GM19099 (cell line): Measurements from ENCODE around the gene PCP4.

Source experiments
- POLR2A ChIP-seq: IDR thresholded peaks from 3 replicates; pipeline ENCODE4 v1.6.1; 2011; ENCODE audit warnings: low read depth; ENCODE audit not compliant: insufficient read length; ENCODE audit errors: extremely low read depth

PCP4 gene

DNA sequence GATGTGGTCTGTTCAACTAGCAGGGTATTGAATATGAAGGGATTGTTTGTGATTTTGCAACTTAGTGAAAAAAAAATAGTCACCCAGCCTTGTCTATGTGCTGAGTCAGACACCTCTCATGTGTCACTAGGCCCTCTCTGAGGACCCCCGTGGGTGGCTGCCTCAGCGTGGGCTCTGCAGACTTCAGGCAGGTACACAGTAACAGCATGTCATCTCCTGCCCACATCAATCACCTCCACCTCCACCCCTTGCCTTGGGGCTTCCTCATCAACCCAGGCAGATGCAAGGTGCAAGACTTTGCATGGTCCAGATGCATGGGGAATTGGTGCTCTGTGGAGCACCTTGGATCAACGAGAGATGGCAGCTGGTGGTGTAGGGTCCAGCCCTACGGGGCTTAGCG is 23.9 kb downstream of the PCP4 start:
- TF ChIP-seq POLR2A: no peak

DNA sequence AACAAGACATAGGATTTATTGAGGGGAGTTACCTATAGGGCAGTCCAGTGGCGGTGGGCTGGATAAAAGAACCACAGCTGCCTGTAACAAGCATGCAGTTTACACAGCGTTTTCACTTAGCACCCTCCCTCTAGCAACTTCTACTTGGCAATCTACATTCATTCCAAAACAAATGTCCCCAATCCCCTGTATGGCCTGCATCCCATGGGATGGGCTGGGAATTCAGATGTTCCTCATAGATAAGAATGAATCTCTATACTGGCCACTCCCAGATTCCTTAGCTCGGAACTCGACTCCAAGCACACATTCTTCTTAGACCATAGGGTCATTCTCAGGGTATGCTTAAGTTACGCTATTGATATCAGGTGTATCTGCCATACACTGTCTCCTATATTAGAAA is 33.3 kb downstream of the PCP4 start:
- TF ChIP-seq POLR2A: no peak

DNA sequence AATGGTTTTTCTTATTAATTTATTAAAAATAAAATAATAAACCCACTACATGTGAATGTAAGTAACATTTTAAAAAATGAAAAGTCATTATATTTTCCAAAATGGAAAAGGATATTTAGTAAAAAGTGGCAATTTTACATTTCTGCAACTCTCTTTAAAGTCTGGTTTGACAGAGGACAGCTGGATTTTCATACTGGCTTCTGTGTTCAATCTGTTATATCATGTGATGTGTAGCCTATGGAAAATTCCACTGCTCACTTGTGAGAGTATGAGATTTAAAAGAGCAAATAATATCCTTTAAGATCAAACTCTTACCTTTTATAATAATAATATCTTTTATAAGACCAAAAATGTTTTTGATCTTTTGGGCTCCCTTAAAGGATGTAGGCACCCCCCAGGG is 33.7 kb downstream of the PCP4 start:
- no peak for TF ChIP-seq POLR2A

DNA sequence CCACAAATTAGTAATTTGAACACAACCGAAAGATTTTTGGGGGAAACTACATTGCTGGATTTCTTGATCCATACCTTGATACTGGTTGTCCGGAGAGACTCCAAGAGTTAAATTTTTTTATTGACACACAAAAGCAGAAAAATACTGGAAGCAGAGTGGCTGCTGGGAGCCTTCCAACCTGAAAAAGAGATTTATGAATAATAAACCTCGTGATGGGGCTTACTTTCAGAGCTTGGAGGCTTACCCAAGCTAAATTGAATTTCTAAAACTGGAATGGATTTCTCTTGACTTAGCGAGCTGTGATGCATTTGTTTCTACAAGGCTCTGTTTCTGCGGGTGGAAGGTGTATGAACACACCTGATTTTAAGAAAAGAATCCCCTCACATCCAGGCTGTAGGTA is 35.7 kb downstream of the PCP4 start:
- no peak for TF ChIP-seq POLR2A

DNA sequence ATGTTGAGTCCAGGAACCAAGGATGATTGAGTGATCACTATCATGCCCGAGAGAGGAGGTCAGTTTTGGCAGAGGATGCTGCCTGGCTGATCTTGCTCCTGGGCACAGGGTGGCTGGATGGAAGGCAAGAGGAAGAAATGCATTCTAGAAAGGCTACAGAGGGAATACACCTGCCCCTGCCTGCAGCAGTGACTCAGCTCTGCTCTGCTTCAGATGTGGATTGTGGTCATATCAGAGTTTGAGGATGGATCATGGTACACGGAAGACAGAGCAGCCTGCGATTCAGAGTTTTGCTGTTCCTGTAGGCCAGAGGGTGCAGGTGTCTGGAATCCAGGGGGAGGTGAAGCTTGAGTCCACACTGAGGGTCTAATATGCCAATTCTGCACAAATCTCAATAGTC is 37.2 kb downstream of the PCP4 start:
- no peak for TF ChIP-seq POLR2A

DNA sequence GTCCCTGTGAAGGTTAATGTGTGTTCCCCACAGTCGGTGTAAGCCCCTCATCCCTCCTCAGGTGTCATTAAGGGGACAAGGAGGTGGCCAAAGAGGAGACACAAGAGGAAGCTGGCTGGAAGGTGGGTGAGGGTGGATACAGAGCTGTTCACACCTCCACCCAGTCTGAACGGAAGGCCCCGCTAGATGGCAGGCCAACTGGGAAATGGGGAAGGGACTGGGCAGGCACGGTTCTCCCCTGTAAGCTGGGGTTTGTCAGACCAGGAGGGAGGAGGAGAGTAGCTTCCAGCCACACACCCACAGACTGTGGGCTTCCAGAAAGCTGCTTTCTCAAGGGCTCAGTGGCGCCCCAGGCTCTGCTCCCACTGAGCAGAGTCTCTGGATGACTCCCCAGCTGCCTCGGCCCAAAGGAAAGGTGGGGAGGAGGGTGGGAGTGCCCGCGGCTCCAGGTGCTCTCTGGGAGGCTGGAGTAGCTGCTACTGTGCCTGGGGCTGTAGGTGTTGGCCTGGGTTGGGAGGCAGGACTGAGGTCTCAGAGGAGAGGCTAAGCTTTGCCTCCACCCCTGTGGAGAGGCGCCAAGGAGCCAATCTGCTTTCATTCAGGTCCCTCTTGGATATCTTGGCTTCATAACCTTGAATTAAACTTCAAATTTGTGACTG is 41.2 kb downstream of the PCP4 start:
- TF ChIP-seq POLR2A: no peak

DNA sequence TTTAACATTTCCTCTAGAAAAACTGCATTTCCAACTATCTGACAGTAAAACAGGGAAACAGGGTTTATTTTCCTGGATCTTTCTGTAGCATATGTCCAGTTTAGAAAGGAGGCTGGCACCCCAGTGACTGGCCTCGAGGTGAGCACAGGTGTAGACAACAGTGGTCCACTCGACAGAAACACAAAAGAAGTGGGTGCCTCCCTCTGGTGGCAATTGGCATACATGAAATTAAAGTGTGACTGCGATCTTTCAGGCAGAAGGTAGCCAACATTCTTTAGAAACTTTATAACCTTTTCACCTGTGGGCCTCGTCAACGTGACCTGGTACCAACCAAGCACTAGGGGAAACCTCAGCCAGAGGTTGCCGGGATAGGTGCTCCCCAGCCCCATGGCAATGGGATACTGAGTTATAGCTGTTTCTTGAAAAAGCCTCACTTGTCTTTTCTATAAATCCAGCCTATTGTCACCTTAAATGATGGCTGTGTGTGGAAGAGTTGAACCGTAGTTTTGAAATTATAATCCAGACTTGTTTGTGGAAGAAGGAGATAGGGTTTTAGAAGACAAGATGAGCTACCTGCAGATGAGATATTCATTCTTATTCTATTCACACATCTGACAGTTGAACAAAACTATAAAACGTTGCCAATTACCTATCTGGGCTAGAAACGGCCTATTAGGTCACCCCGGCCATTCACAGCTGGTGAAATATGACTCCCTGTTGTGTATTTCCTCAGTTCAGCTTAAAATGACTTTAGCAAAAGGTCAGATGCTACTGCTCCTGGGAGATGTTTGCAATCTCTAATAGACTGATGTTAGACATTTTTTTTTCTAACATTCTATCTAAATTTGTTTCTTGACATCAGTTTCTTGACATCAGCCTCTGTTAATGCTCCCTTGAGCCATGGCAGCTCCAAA is 44.3 kb downstream of the PCP4 start:
- TF ChIP-seq POLR2A: no peak

DNA sequence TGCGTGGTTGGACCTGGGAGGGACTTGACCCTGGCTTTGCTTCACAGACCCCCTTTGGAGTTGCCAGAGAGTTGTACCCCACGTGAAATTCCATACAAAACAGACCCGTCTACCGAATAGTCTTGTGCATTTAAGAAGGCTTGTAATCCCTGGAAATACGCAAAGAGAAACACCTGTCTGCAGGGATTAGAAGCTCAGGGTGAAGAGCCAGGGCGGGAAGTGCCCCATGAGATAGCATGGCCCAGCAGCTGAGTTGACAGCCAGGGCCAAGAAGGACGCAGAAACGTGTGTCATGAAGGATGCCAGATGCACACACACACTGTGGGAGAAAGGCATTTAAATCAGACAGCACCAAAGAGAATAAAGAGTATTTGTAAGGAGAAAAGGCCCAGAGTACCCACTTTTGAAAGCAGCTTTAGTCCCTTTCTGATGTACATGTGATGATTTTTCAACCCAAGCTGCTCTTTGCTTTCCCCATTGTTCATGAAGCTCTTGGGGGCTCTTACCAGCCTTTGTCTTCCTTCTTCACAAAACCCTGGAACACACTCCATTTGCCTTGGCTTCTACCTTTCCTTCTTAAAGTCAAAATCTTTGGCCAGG is 46.6 kb downstream of the PCP4 start:
- no peak for TF ChIP-seq POLR2A

DNA sequence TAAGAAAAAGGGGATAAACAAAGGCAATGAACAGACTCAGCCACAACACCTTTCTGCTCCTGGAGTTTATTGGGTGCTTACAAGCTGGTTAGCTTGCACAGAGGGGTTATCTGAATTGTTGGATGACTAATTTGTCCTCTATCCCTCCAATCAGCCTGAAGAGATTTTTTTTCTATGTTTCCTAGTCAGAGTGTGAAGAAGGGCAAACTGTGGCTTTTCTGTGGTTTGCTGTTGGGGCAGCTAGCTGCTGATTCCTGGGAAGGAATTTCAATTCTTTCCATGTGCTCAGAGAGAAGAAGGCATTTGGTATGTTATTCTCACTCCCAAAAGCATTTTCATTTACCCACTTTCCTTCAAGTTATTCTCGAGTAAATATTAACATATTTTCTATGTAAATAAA is 48.6 kb downstream of the PCP4 start:
- no peak for TF ChIP-seq POLR2A

DNA sequence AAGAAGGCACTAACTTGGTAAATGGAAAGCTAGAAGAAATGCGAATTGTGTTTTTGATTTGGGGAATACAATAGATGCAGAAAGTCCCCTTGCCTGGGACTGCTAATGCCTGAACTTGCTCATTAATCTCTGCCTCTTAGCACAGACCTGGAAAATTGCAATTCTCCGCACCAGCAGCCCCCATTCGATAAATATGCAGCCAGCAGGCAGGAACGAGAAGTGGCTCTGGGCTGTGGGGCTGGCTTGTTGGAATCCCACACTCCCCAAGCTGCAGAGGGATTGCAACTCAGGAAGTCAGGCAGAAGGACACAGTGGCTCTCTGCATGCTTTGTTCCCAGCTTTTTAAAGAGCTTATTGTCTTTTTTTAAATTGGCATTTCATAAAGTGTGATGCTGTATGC is 51.3 kb downstream of the PCP4 start:
- no peak for TF ChIP-seq POLR2A

DNA sequence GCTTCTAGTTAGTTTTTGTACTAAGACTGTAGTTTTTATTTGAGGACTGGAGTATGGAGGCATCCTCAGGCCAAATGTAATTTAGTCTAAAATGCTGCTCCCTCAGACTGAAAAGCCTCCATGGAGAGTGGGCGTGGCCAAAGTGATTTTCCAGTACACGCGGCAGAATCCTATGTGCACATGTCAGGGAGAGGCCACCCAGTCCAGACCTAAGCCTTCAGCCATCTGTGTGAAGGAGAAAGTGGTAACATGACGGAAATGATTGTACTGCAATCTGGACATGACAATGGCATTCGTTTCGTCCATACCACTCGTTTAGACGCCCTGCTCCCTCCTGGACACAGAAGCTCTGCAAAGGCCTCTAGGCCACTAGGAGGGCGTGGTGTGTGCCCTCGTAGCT is 56.2 kb downstream of the PCP4 start:
- no peak for TF ChIP-seq POLR2A

DNA sequence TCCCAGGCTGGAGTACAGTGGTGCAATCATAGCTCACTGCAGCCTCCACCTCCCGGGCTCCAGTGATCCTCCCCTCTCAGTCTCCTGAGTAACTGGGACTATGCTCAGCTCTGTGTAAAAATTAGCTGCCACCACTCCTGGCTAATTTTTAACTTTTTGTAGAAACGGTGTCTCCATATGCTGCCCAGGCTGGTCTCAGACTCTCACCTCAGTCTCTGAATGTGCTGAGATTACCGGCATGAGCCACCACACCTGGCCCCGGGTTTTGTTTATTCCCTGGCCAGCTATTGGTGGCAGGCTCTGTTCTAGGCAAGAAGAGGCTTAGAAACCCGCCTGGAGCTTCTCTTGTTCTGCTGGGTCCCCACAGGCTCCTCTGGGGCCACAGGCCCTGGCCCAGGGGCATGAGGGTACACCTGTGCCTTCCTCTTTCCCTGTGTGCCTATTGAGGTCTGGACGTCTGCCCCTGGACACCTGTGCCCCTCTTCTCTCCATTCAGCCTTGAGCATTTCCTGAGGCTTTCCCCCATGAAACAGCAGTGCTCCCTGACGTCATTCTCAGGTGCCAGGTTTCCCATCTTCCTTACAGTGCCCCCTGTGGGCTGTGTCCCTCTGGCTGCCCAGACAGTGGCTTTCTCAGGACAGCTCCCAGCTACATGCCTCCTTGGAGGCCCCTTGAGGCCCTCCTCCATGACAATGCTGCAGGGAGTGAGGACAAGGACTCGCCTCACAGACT is 57.5 kb downstream of the PCP4 start:
- TF ChIP-seq POLR2A: no peak

DNA sequence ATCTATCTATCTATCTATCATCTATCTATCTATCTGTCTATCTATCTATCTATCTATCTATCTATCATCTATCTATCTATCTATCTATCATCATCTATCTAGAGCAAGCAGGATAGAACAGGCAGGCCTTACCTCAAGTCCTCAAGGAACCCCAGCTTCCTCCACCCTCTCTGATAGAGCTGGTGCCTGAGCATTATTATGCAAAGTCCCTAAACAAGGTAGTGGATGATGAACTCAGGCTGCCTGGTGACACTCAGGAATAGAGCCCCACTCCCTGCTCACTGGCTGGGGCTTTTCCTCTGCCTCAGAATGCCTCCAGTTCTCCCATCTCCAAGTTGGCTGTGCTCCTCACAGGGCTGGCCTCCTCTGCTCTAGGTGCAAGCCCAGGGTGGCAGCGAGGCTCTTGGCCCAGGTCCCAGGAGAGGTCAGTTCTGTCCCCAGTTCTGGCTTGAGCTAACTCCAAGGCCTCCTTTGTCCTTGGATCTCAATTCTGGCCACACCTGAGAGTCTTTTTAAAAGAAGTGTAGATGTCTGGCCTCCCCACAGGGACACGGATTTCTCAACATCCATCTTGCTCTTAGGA is 60.2 kb downstream of the PCP4 start:
- TF ChIP-seq POLR2A: no peak

DNA sequence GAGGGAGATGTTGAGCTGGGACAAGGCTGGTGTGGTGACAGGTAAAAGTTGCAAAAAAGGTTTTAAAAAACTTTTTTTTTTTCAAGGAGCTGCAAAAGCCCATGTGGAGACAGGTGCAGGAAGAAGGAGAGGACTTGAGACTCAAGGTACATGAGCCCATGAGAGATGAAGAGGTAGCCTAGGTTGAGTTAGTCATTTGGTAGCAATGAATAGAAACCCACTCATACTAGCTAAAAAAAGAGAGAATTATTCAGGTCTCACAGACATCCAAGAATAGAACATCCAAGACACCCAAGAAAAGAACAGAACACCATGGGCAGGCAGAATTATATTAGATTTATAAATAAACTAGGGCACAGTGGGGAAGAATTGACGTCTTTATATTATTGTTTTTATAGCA is 65.1 kb downstream of the PCP4 start:
- no peak for TF ChIP-seq POLR2A

DNA sequence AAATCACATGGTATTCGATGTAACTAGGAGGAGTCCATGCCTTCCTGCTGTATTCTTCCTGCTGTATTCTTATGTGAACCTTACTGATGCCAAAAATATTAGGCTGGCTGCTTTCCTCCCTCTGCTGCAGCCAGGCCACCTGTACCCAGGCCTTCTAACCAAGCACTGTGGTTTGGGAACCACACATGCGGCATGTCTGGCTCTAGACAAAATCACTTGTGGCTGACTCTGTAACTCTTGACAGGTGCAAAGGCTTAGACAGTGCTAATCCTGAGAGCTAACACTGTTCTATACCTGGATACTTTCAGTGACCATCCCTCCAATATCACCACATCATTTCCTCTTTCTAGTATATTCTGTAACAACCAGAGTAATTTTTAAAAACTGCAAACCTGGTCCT is 67.7 kb downstream of the PCP4 start:
- TF ChIP-seq POLR2A: no peak
